ENCODE measurements around the gene MKRN1. TPM values are rescaled to one million over a fixed set of nuclear protein-coding genes. Genes with fewer than 3 reads are reported as not detected.

Gene MKRN1
- total and polyA plus RNA-seq, 4 donors, result 18.7 to 103 (median 29.2) TPM

DNA sequence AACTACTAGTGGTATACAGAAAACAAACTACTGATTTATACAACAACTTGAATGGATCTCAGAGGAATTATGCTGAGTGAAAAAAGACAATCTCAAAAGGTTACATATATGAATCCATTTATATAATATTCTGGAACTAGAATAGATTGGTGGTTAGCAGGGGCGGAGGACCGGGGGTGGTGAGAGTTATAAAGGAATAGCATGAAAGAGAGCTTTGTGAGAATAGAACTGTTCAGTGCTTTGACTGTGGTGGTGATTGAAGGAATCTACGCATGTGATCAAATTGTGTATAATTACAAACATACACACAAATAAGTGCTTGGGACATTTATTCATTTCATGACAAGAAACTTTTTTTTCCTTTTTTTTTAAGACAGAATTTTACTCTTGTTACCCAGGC lies 55.8 kb downstream of the MKRN1 start:
- H3K9me3 ChIP-seq (ENCODE audit: control insufficient read depth in 4 of 4, low read length in 3 of 4), result no peaks in the 10 kb centered on the region
- H3K4me3 ChIP-seq (ENCODE audit: low read depth in 1 of 3, low read length in 3 of 3), result no peak overlapping the region
- TF ChIP-seq JUND (IDR thresholded peaks at IDR 0.05) (no peak), SP1 (IDR thresholded peaks at IDR 0.05) (no peak), FOXA2 (IDR thresholded peaks at IDR 0.05) (no peak)
- 96% methylated on average over 3 of the region's 3 CpGs for whole genome bisulfite sequencing
- no peak overlapping the region for H3K27ac ChIP-seq (ENCODE audit: low read depth in 1 of 2, low read length in 2 of 2)
- H3K27me3 ChIP-seq (ENCODE audit: control insufficient read depth in 4 of 4, insufficient read depth in 4 of 4, low read length in 3 of 4), result no peaks in the 10 kb centered on the region
- no peaks in the 10 kb centered on the region for H3K36me3 ChIP-seq (ENCODE audit: control insufficient read depth in 4 of 4, insufficient read depth in 3 of 4, low read depth in 1 of 4, low read length in 3 of 4)
- DNase-seq (ENCODE audit: low spot score), result no peak
- H3K9ac ChIP-seq (ENCODE audit: low read depth in 1 of 2, low read length in 2 of 2), result no peak overlapping the region
- no peaks in the 10 kb centered on the region for H3K4me1 ChIP-seq (ENCODE audit: control insufficient read depth in 4 of 4, insufficient read depth in 4 of 4, low read length in 3 of 4)

DNA sequence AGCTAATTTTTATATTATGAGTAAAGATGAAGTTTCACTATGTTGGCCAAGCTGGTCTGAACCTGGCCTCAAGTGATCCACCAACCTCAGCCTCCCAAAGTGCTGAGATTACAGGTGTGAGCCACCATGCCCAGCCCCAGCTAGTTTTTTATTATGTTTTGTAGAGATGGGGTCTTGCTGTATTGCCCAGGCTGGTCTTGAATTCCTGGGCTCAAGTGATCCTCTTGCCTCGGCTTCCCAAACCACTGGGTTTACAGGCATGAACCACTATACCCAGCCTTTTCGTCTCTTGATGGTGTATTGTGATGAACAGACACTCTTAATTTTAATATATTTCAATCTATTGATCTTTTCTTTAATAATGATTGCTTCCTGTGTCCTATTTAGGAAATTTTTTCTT lies 57.8 kb downstream of the MKRN1 start:
- no peaks in the 10 kb centered on the region for H3K4me1 ChIP-seq (ENCODE audit: control insufficient read depth in 4 of 4, insufficient read depth in 4 of 4, low read length in 3 of 4)
- H3K36me3 ChIP-seq (ENCODE audit: control insufficient read depth in 4 of 4, insufficient read depth in 3 of 4, low read depth in 1 of 4, low read length in 3 of 4), result no peaks in the 10 kb centered on the region
- H3K27me3 ChIP-seq (ENCODE audit: control insufficient read depth in 4 of 4, insufficient read depth in 4 of 4, low read length in 3 of 4), result no peaks in the 10 kb centered on the region
- no peak for DNase-seq (ENCODE audit: low spot score)
- no peak overlapping the region for H3K27ac ChIP-seq (ENCODE audit: low read depth in 1 of 2, low read length in 2 of 2)
- 95% methylated on average over 2 of the region's 2 CpGs for WGBS
- no peak for TF ChIP-seq SP1 (IDR thresholded peaks at IDR 0.05)
- TF ChIP-seq TAF1 (conservative IDR thresholded peaks at IDR 0.05), result no peak
- TF ChIP-seq, protein P1, sequence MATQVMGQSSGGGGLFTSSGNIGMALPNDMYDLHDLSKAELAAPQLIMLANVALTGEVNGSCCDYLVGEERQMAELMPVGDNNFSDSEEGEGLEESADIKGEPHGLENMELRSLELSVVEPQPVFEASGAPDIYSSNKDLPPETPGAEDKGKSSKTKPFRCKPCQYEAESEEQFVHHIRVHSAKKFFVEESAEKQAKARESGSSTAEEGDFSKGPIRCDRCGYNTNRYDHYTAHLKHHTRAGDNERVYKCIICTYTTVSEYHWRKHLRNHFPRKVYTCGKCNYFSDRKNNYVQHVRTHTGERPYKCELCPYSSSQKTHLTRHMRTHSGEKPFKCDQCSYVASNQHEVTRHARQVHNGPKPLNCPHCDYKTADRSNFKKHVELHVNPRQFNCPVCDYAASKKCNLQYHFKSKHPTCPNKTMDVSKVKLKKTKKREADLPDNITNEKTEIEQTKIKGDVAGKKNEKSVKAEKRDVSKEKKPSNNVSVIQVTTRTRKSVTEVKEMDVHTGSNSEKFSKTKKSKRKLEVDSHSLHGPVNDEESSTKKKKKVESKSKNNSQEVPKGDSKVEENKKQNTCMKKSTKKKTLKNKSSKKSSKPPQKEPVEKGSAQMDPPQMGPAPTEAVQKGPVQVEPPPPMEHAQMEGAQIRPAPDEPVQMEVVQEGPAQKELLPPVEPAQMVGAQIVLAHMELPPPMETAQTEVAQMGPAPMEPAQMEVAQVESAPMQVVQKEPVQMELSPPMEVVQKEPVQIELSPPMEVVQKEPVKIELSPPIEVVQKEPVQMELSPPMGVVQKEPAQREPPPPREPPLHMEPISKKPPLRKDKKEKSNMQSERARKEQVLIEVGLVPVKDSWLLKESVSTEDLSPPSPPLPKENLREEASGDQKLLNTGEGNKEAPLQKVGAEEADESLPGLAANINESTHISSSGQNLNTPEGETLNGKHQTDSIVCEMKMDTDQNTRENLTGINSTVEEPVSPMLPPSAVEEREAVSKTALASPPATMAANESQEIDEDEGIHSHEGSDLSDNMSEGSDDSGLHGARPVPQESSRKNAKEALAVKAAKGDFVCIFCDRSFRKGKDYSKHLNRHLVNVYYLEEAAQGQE (IDR thresholded peaks at IDR 0.05), result no peak
- TF ChIP-seq RXRA (IDR thresholded peaks at IDR 0.05), result no peak
- TF ChIP-seq, protein P2, sequence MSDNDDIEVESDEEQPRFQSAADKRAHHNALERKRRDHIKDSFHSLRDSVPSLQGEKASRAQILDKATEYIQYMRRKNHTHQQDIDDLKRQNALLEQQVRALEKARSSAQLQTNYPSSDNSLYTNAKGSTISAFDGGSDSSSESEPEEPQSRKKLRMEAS (IDR thresholded peaks at IDR 0.05), result no peak
- no peak for TF ChIP-seq EGR1 (IDR thresholded peaks at IDR 0.05; ENCODE audit: low read depth in 2 of 2)
- no peak for TF ChIP-seq ATF3 (IDR thresholded peaks at IDR 0.05)
- no peaks in the 10 kb centered on the region for H3K9me3 ChIP-seq (ENCODE audit: control insufficient read depth in 4 of 4, low read length in 3 of 4)
- H3K4me3 ChIP-seq (ENCODE audit: low read depth in 1 of 3, low read length in 3 of 3), result no peak overlapping the region
- H3K9ac ChIP-seq (ENCODE audit: low read depth in 1 of 2, low read length in 2 of 2), result no peak overlapping the region

- TF ChIP-seq NR2F2 (IDR thresholded peaks at IDR 0.05), result no peak
- no peak for TF ChIP-seq RAD21 (IDR thresholded peaks at IDR 0.05)
- TF ChIP-seq HNF4G (IDR thresholded peaks at IDR 0.05), result no peak
- TF ChIP-seq FOXA2 (IDR thresholded peaks at IDR 0.05), result no peak
- no peak for TF ChIP-seq YY1 (IDR thresholded peaks at IDR 0.05)
- TF ChIP-seq, protein P3, sequence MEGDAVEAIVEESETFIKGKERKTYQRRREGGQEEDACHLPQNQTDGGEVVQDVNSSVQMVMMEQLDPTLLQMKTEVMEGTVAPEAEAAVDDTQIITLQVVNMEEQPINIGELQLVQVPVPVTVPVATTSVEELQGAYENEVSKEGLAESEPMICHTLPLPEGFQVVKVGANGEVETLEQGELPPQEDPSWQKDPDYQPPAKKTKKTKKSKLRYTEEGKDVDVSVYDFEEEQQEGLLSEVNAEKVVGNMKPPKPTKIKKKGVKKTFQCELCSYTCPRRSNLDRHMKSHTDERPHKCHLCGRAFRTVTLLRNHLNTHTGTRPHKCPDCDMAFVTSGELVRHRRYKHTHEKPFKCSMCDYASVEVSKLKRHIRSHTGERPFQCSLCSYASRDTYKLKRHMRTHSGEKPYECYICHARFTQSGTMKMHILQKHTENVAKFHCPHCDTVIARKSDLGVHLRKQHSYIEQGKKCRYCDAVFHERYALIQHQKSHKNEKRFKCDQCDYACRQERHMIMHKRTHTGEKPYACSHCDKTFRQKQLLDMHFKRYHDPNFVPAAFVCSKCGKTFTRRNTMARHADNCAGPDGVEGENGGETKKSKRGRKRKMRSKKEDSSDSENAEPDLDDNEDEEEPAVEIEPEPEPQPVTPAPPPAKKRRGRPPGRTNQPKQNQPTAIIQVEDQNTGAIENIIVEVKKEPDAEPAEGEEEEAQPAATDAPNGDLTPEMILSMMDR (IDR thresholded peaks at IDR 0.05; ENCODE audit: low read depth, low read length, missing input control), result no peak
- no peak for TF ChIP-seq ATF3 (IDR thresholded peaks at IDR 0.05)
- TF ChIP-seq EGR1 (IDR thresholded peaks at IDR 0.05; ENCODE audit: low read depth in 2 of 2), result no peak
- no peak for TF ChIP-seq RXRA (IDR thresholded peaks at IDR 0.05)
- no peak for TF ChIP-seq JUND (IDR thresholded peaks at IDR 0.05)
- TF ChIP-seq, protein P1 (IDR thresholded peaks at IDR 0.05), result no peak
- TF ChIP-seq TAF1 (conservative IDR thresholded peaks at IDR 0.05), result no peak
- TF ChIP-seq, protein P2 (IDR thresholded peaks at IDR 0.05), result no peak
- TF ChIP-seq HNF4A (conservative IDR thresholded peaks at IDR 0.05), result no peak
- DNase-seq (ENCODE audit: low spot score), result no peak
- Histone ChIP-seq H3K4me3 (ENCODE audit: low read depth in 1 of 3, low read length in 3 of 3) (no peak overlapping the region), H3K9me3 (ENCODE audit: control insufficient read depth in 4 of 4, low read length in 3 of 4) (no peaks in the 10 kb centered on the region), H3K27ac (ENCODE audit: low read depth in 1 of 2, low read length in 2 of 2) (no peak overlapping the region), H3K9ac (ENCODE audit: low read depth in 1 of 2, low read length in 2 of 2) (no peak overlapping the region), H3K36me3 (ENCODE audit: control insufficient read depth in 4 of 4, insufficient read depth in 3 of 4, low read depth in 1 of 4, low read length in 3 of 4) (no peaks in the 10 kb centered on the region), H3K4me1 (ENCODE audit: control insufficient read depth in 4 of 4, insufficient read depth in 4 of 4, low read length in 3 of 4) (no peaks in the 10 kb centered on the region), H3K27me3 (ENCODE audit: control insufficient read depth in 4 of 4, insufficient read depth in 4 of 4, low read length in 3 of 4) (no peaks in the 10 kb centered on the region)
- WGBS, result 93% methylated on average over 4 of the region's 4 CpGs
Measured at GRCh38 chr7:140418653-140419052, 60.7 kb downstream of the MKRN1 start.

Measured in liver (tissue), 9 donors.